GOT3 (cell line): Measurements from ENCODE around the gene CNGA4.
"Not testable (repeated sequence)": the region's sequence is repeated elsewhere in the genome, so short reads cannot be mapped to it uniquely, and the experiment has no call there.

Experiments used
- DNase-seq: peaks from one replicate; lab custom pipeline; 2025; ENCODE audit warnings: mixed read lengths; lab: John Stamatoyannopoulos, UW

The CNGA4 gene

GRCh38 chr11:6263662-6264061 lies 24.8 kb downstream of the CNGA4 start:
- no peak for DNase-seq

GRCh38 chr11:6268820-6269219 lies 29.9 kb downstream of the CNGA4 start:
- no peak for DNase-seq

DNA sequence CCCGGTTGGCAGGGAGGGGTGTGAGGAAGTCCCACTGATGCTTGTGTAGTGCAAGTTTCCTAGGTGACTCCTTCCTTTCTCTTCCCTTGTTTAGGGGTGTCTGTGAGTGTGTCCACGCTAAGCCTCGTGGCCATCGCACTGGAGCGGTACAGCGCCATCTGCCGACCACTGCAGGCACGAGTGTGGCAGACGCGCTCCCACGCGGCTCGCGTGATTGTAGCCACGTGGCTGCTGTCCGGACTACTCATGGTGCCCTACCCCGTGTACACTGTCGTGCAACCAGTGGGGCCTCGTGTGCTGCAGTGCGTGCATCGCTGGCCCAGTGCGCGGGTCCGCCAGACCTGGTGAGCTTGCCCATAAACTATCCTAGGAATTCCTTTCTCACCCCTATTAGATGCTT lies 31.1 kb downstream of the CNGA4 start:
- no peak for DNase-seq

DNA sequence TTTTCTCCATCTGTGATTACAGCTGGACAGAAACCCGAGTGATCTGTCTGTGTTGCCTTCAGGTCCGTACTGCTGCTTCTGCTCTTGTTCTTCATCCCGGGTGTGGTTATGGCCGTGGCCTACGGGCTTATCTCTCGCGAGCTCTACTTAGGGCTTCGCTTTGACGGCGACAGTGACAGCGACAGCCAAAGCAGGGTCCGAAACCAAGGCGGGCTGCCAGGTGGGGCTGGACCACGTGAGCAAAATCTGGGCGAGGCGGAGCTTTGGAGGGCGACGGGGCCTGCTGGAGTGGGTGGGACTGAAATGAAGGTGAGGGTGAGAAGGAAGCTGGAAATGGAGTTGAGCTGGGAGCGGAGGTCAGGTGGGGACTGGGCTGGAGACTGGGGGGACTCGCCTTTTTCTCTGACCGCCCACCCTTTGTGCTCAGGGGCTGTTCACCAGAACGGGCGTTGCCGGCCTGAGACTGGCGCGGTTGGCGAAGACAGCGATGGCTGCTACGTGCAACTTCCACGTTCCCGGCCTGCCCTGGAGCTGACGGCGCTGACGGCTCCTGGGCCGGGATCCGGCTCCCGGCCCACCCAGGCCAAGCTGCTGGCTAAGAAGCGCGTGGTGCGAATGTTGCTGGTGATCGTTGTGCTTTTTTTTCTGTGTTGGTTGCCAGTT lies 31.8 kb downstream of the CNGA4 start:
- no peak for DNase-seq

GRCh38 chr11:6271598-6271997 lies 32.7 kb downstream of the CNGA4 start:
- no peak for DNase-seq

DNA sequence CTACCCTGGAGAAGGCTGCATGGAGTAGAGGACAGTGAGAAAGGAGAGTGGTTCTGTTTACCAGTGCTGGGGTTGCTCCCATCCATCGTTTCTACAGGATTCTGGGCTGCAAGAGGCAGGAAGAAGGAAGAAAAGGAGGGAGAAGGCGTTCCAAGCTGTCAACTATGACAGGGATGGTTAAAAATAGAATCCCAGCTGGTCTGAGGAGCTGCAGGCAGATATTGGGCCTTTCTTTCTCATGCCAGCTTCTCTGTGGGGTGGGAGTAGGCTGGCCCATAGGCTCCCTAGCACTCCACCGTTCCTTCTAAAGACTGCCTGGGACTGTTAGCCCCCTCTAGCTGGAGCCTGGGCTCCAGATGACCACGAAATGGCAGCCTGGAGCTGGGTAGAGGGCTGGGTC lies 34.3 kb downstream of the CNGA4 start:
- no peak for DNase-seq

GRCh38 chr11:6280809-6281208 lies 41.9 kb downstream of the CNGA4 start:
- not testable (repeated sequence) for DNase-seq

DNA sequence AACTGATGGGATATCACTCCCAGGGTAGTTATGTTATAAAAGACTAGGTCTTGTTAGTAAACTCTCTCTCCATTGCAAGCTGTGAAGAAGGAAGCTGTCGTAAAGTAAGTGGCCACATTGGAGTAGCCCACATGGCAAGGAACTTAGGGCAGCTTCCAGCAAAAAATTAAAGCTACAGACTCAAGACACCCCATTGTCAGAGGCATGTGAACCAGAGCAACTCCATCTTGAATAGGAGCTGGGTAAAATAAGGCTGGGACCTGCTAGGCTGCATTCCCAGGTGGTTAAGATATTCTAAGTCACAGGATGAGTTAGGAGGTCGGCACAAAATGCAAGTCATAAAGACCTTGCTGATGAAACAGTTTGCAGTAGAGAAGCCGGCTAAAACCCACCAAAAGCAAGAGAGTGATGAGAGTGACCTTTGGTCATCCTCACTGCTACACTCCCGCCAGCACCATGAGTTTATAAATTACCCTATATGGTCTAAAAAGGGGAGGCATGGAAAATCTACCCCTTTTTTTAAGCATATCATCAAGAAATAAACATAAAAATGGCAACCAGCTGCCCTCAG lies 44.6 kb downstream of the CNGA4 start:
- no peak for DNase-seq

DNA sequence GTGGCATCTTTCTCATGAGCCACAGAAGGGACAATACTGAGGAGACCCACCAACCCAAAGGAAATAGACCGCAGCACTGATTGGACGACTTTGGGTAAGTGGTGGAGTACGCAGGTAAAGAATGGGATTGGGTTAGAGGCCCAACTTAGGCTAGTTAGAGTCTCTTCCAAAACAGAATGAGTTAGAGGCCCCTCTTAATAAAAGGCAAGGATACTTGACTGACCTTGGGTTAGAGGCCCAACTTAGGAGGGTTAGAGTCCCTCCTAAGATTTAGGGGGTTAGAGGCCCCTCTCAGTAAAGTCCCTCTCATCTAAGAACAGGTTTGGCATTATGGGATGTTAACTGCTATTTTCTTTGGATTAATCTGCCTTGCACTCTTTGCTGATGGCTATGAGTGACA lies 45.4 kb downstream of the CNGA4 start:
- DNase-seq: no peak

DNA sequence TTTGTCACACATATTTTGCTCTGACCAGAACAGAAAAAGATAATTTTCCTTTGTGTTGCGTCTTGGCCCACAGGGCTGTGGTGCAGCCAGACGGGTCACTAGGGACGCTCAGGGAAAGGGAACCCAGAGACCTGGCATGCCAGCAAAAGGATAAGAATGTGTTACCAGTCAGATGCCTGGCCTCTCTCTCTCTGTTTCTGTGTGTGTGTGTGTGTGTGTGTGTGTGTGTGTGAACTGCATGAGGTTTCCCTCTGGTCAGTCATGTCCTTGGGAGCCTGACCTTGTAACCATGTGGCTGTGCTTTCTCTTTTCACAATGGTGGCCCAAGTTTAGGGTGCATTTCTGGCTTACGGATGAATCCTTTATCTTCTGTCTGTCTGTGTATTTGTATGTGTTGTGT lies 46.1 kb downstream of the CNGA4 start:
- DNase-seq: no peak
